NCI-H2196 treated with DMSO at 0.1 percent for 48 hours (cell line): ENCODE results near the gene AGRN.
"Not testable (repeated sequence)": the region's sequence is repeated elsewhere in the genome, so short reads cannot be mapped to it uniquely, and the experiment has no call there.

ENCODE experiments used
- DNase-seq: peaks from one replicate; lab custom pipeline; 2025; ENCODE audit not compliant: unreplicated experiment; lab: John Stamatoyannopoulos, UW

AGRN gene

DNA sequence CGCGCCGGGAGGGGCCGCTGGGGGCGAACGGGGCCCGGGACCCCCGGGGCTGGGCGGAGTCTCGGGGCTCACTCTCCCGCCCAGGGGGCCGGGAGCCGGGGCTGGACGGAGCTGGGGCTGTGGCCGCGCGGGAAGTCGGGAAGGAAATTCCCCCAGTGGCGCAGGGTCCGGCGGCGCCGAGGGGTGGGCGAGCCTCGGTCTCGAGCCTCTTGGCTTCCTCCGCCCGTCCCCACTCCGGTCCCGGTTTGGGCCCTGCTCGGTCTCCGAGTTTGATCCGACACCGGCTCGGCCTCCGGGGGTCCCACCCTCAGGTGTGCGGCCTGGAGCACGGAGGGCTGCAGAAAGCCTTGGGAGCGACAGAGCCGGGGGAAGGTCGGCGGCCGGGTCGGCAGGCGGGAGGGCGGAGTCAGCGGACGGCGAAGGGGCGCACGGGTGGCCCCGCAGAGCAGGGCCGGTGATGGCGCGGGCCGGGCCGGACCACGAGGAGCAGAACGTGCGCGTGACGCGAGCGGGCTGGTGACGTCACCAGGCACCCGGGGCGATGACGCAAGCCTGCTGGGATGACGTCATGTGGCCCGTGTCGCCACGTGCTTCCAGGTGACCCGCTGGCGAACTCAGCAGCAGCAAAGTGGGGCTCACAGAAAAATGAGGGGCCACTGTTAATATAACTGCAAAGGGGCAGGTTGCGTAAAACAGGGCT, 19.4 kb upstream of the AGRN start:
- peak; percentile 62 for DNase-seq

DNA sequence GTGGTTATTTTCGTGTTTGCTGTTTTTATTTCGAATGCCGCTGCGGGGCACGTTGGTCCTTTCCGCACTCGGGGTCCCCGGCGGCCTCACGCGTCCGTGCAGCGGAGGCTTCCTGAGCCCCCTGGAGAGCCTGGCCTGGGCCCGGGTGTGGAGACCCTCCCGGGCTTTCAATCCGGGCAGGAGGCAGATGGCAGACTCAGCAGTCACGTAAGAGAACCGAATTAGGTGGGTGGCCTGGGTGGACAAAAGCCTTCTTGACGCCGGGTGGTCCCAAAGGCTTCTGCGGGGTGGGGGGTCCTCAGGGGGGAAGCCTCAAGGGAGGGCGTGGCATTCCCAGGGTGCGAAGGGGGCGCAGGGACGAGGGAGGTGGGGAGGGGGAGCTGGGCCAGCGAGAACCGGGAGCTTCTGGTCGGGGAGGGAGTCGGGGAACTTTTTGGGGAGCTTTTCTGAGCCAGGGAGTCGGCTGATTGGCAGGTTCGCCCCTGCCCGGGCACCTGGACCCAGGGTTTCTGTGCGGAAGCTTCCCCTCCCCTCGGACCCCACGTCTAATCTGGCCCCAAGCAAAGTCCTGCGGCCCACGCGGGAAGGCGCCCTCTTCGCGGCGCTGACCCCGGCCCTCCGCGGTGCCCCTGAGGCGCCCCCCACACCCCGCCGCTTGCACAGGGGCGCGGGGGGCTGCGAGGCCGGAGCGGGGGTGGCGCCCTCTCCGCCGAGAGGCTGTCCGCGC, 18.7 kb upstream of the AGRN start:
- DNase-seq: no peak

DNA sequence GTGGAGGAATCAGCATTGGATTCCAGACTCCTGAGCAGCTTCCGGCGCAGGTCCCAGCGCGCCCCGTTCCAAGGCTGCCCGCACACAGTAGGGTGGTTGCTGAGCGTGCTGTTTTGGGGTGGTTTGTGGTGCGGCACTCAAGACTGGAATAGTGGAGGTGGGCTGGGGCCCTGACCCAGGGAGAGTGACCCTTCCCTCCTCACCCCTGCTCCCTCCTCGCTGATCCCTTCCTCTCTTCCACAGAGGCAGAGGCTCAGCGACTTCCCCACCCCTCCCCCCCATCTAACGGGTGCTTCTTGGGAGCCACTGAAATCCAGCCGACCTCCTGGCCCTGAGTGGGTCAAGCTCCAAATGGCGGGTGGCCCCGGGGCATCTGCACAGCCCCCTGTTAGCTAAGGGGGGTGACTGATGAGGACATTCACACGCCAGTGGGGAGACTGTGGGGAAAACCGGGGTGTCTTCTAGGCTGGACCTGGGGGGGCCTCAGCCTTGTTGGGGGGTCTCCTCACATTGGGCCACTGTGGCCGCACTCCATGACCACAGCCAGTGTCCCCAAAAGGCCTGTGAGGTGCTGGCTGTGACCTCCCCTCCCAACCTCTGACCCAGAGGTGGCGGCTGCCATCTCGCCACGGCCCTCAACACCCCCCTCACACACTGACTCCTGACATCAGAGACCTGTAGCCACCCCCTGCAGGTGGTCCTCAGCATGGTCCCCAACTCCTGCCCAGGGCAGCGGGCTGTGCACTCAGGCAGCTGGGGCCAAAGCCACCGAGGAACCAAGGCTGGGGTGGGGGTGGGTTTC, 16.1 kb upstream of the AGRN start:
- DNase-seq: no peak

DNA sequence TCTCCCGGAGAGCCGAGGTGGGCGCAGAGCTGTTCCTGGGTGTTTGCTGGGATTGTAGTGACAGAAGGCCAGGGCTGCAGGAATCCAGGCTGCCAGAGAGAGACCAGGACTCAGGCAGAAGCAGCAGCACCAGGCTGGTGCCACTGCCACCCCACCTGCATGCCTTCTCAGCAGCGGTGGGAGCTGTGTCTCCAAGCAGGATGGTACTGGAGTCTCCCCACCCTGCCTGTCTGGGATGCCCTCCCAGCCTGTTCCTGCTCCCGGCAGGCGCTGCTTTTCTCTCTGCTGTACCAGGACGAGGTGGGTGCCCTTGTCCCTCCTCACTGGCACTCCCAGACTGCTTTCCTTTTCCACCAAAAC, 15.5 kb upstream of the AGRN start:
- DNase-seq: no peak

DNA sequence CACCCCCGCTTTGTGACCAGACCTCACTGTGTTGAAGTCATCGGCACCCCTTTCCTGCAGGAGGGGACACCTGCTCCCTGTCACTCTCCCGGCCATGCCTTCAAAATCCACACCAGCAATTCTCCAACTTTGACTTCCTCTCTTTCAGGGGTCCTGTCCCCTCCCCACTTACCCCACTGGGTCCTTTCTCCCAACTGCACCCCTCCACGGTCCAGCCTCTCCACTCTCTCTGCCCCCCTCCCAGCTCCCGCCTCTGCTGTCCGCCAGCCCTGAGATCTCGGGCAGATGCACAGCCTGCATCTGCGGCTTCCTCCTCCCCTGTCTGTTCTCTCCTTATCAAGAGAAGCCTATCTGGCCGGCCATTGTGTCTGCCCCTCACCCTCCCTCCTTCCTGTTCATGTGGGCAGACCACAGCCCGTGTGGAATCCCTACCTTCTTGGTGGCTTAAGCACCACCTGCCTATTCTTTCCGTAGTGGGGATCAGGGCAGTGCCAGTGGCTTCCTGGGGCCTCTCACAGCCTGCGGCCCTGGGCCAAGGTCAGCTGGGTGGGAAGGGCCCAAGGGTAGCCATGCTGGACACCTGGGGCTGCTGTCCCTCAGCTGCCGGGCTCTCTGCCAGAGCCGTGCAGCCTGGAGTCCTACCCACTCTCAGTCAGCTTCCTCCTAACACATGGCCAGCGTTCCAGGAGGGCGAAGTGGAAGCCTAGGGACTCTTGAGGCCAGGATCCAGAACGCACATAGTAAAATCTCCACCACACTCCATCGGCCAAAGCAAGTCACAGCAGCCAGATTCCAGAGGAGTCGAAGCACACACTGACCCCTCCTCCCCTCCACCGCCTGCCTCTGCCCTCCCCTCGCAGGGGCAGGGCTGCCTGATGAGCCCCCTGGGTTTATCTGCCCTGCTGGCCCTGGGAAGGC, 14.9 kb upstream of the AGRN start:
- DNase-seq: peak; percentile 81

DNA sequence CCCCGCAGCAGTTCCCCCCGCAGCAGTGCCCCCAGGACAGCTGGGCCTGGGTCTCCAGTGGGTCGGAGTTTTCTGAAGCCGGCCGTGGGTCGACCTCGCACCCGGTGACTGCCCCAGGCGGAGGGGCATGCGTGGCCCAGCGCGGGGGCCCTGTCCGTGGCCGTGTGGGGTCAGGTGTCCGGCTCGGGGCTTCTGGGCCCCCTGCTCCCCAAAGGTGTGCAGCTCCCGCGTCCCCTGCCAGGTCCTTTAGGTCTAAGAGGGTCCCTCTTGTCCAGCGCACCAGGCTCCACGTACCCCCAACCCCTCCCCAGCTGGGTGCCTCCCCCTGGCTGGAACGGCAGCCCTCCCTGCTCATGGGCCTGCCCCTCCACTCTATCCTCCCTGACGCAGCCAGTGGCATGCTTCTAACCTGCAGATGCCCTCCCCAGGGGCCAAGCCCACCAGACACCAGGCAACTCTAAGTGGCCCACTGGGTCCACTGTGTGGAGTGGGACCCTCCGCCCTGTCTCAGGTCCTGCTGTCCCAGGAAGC, 14.1 kb upstream of the AGRN start:
- DNase-seq: no peak

DNA sequence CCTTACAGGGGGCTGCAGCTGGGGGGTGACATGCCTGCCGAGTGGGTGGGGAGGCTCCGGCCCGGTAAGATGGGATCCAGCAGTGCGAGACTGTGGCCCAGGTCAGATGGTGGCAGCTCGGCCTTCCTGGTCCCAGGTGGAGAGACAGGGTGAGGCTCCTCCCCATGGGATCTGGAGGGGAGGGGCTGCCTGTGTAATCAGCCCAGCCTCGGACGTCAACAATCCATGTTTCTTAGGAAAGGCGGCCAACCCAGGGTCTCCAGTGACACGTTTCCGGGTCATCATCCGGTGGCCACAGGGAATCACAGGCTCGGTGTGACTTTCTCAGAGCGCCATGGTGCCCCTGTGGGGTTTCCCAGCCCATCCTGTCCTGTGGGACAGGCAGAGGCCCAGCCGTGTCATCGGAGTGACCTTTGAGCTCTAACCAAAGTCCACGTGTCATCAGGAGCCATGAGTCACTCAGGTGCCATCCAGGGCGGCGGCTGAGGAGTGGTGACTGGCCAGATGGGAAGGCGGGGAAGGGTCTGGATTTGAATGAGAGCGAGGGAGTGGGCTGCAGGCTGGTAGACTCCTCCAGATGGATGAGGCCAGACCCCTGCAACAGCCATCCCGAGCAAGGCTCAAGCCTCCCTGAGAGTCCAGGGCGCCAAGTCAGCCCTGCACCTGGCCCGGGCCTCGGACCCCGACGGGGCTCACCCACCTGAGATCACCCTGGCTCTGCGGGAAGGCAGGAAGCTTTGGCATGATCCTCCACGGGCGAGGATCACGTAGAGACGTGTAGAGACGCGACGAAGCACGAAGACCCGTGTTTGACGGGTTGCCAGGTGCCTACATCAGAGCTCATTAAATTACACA, 13.4 kb upstream of the AGRN start:
- DNase-seq: no peak

DNA sequence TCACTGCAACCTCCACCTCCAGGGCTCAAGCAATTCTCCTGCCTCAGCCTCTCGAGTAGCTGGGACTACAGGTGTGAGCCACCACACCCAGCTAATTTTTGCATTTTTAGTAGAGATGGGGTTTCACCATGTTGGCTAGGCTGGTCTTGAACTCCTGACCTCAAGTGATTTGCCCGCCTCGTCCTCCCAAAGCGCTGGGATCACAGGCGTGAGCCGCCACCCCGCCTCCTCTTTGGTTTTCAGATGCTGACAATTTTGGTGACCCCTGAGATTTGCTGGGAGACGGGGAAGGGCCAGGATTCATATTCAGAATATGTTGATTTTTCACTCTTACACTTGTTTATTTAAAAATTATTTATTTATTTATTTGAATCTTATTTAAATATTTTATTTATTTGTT, 9.8 kb upstream of the AGRN start:
- DNase-seq: not testable (repeated sequence)

DNA sequence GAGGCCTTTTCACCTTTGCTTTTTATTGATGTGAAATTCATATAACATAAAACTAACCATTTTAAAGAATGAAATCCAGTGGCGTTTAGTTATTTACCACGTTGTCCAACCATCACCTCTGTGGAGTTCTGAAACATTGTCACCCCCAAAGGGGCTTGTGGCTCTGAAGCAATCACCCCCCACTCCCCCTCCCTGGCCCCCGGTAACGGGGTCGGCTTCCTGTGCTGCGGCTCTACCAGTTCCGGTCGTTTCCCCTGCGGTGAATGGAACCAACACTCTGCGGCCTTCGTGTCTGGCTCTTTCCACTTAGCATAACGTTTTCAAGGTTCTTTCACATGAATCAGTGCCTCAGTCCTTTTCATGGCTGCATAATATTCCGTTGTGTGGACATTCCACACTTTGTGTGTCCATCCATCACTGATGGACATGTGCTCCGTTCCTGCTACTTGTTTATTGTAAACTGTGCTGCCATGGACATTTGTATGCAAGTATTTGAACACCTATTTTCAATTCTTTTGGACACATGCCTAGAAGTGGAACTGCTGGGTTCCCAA, 8.4 kb upstream of the AGRN start:
- no peak for DNase-seq

DNA sequence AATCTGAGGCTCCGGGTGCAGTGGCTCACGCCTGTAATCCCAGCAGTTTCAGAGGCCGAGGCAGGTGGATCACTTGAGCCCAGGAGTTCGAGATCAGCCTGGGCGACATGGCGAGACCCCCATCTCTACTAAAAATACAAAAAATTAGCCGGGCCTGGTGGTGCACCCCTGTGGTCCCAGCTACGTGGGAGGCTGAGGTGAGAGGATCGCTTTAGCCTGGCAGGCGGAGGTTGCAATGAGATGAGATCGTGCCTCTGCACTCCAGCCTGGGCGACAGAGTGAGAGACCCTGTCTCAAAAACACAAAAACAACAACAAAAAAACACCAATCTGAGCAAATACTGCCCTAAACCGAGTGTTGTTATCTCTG, 7.2 kb upstream of the AGRN start:
- not testable (repeated sequence) for DNase-seq

DNA sequence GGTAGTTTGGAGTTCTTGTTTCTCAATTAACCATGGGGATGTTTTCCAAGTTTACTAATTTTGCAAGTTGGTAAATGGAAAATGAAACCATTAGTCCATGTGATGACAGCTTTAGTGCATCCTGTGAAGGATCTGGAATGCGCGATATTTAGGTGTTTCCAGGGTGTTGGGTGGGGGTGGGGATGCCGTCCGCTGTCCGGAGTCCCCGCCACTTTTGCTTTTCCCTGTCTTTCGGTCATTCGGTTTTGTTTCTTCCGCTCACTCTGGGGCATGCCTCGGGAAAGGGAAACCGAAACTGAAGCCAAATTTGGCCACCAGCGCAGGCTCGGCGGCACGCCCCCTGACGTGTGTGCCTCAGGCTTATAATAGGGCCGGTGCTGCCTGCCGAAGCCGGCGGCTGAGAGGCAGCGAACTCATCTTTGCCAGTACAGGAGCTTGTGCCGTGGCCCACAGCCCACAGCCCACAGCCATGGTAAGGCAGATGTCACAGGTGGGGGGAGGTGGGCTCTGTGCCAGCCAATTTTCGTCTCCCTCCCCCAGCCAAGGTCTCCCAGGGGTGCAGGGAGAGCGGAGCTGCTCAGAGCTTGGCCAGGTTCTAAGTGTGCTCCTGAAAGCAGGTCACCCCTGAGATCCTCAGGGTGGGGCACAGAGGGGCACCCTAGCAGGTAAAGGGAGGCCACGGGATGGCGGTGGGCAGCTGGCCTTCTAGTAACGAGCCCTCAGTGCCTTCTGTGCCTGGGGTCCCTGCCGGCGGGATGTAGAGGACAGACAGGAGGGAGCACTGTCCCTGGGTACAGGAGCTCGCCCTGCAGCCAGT, 6.6 kb upstream of the AGRN start, which contains the start of gene ISG15:
TSS of gene ISG15 (plus strand) at position 393 of the 817 bp plus-strand sequence. CDS start at position 470, 77 bp downstream.
- DNase-seq: peak; percentile 86

DNA sequence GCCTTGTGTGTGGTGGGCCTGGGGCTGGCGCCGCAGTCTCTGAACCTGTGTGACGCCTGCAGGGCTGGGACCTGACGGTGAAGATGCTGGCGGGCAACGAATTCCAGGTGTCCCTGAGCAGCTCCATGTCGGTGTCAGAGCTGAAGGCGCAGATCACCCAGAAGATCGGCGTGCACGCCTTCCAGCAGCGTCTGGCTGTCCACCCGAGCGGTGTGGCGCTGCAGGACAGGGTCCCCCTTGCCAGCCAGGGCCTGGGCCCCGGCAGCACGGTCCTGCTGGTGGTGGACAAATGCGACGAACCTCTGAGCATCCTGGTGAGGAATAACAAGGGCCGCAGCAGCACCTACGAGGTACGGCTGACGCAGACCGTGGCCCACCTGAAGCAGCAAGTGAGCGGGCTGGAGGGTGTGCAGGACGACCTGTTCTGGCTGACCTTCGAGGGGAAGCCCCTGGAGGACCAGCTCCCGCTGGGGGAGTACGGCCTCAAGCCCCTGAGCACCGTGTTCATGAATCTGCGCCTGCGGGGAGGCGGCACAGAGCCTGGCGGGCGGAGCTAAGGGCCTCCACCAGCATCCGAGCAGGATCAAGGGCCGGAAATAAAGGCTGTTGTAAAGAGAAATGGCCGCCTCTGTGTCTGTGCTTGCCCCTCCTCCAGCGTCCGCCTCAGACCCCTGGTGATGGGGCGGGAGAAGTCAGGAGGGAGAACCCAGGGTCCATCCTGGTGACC, 5.8 kb upstream of the AGRN start:
- DNase-seq: peak; percentile 76

DNA sequence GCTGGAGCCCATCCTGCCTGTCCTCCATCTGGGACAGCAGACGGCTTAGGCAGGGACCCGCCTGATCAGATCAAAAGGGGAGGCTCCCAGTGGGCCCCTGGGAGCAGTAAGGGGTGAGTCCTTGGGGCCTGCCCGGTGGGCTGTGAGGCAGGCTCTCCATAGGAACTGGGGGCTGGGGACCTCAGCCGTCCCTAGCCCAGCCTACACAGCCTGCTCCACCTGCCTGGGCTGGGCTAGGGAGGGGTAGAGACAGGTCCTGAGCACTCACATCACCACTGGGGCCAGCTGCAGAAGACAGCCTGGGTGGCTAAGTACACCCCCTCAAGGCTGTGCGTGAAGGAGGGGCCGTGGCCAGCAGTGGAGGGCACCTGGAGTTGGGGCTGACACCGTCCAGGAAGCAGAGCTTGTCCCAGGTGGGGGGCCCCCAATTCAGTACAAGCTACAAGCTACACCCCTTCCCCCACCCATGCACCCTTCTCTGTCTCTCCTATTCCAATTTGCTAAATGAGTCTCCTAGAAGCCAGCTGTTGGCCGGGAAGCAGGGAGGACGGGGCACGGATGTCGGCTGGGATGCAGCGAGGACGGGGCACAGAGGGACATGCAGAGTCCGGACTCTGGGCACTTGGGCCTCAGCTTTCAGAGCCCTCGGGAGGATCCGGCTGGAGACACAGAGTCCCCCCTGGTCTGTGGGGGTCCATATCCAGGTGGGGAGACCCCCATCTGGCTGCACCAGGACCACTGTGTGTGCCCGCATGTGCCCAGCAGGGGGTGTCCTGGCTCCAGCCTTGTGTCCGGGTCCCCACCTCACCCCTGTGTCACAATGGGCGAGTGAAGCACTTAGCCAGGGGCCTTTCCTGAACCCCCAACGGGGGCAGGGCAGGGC, 4.9 kb upstream of the AGRN start:
- no peak for DNase-seq

DNA sequence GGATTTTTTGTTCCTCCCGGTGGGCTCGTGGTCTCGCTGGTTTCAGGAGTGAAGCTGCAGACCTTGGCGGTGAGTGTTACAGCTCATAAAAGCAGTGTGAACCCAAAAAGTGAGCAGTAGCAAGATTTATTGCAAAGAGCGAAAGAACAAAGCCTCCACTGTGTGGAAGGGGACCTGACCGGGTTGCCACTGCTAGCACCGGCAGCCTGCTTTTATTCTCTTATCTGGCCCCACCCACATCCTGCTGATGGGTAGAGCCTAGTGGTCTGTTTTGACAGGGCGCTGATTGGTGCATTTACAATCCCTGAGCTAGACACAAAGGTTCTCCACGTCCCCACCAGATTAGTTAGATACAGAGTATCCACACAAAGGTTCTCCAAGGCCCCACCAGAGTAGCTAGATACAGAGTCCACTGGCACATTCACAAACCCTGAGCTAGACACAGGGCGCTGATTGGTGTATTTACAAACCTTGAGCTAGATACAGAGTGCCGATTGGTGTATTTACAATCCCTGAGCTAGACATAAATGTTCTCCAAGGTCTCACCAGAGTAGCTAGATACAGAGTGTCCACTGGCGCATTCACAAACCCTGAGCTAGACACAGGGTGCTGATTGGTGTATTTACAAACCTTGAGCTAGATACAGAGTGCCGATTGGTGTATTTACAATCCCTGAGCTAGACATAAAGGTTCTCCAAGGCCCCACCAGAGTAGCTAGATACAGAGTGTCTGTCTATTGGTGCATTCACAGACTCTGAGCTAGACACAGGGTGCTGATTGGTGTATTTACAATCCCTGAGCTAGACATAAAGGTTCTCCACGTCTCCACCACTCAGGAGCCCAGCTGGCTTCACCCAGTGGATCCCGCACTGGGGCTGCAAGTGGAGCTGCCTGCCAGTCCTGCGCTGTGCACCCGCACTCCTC, 2.3 kb upstream of the AGRN start:
- DNase-seq: not testable (repeated sequence)

DNA sequence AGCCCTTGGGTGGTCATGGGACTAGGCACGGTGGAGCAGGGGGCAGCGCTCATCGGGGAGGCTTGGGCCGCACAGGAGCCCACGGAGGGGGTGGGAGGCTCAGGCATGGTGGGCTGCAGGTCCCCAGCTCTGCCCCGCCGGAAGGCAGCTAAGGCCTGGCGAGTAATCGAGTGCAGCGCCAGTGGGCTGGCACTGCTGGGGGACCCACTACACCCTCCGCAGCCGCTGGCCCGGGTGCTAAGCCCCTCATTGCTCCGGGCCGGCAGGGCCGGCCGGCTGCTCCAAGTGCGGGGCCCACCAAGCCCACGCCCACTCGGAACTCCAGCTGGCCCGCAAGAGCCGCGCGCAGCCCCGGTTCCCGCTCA, 1.6 kb upstream of the AGRN start:
- DNase-seq: not testable (repeated sequence)
